SH-SY5Y (cell line): ENCODE data around the gene CRHR2.

Experiments used
- GATA2 ChIP-seq: IDR thresholded peaks from 2 replicates; pipeline ENCODE4 v1.6.1; 2011; ENCODE audit warnings: mild to moderate bottlenecking, low read depth, low read length
- GATA3 ChIP-seq: IDR thresholded peaks from 2 replicates; pipeline ENCODE4 v1.6.1; 2011; ENCODE audit warnings: low read depth, mild to moderate bottlenecking, low read length, moderate library complexity

DNA sequence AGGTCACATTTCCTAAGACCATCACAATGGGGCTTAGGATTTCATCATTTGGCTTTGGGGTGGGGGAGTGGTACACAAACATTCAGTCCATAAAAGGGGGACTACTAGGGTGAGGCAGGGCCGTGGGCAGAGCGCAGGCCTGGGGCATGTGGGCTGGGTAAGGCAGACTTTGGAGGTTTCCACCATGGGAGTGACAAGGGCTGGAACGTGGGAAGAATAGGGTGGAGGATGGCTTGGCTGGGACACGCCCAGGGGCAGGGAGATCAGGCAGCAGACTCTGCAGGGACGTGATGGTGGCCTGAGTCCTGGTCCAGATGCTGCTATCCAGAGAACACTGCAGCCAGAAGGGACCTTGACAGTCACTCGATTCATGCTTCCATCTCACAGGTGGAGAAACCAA is 24.7 kb upstream of the CRHR2 start:
- no peak for TF ChIP-seq GATA2
- TF ChIP-seq GATA3, result no peak
